Stimulated activated CD8-positive, alpha-beta memory T cell treated with anti-CD3 and anti-CD28 coated beads, Interleukin-7, amount 100 ng/mL, for 24 hours (primary cell): Measurements from ENCODE around the gene CFH.
"Not testable (repeated sequence)": the region's sequence is repeated elsewhere in the genome, so short reads cannot be mapped to it uniquely, and the experiment has no call there.

Experiments used
- DNase-seq: peaks from one replicate; pipeline ENCODE4 v3.0.0-alpha.2; 2020; ENCODE audit warnings: low read depth

Gene CFH

GRCh38 chr1:196667131-196667530 lies 15.3 kb downstream of the CFH start:
- DNase-seq, result no peak

DNA sequence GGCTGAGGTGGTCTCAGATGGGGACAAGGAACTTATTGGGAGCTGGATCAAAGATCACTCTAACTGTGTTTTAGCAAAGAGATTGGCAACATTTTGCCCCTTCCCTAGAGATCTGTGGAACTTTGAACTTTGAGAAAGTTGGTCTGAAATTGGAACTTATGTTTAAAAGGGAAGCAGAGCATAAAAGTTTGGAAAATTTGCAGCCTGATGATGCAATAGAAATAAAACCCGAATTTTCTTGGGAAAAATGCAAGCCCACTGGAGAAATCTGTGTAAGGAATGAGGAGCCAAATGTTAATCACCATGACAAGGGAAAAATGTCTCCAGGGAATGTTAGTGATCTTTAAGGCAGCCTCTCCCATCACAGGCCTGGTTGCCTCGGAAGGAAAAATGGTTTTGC lies 17.2 kb downstream of the CFH start:
- no peak for DNase-seq

- DNase-seq, result no peak
These were observed 17.9 kb downstream of the CFH start for GRCh38 chr1:196669693-196670092.

- no peak for DNase-seq
These were observed 23.1 kb downstream of the CFH start for GRCh38 chr1:196674908-196675307.

DNA sequence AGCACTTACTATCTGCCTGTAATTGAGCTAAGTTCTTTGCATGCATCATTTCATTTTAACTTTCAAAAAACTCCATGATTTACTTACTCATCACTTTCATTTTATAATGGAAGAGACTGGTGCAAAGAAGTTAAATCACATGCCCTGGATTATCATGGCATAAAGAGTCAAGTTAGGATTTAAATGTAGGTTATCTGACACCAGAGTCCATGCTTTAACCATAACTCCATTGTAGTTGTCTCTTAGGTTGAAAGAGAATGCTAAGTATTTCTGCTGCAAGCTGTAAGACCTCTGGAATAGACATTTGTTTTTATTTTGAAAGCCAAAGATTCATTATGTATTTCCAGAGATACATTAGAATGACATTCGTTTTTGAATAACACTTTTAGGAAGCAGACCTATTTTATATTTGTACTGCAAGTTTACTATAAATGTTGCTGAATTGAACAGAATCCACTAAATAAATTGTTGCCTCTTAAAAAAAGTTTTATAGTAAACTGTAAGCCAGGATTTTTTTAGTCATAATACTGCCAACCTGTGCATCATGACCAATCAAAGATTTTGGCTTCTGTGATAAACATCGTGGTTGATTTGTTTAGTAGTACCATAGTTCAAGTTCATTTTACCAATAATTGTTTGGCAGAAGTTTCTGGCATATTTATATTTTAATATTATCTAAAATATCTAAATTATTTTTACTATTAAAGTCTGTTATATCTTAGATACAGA lies 26.1 kb downstream of the CFH start:
- DNase-seq, result no peak

DNA sequence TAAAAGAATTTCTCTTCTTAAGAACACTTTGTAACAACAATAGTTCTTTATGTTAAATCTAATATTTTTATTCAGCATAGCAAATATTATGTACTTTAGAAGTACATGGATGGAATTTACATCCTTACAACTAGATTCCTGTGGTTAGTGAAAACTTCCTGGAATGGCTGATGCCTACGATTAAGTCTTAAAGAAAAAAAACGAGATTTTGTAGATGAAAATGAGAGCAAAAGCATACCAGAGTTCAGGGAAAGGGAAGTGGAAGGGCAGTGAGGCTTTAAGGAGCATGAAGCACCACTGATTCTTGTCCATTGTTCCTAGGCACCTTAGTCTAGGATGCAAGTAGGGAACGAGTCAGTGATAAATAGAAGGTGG lies 26.7 kb downstream of the CFH start:
- DNase-seq, result no peak

DNA sequence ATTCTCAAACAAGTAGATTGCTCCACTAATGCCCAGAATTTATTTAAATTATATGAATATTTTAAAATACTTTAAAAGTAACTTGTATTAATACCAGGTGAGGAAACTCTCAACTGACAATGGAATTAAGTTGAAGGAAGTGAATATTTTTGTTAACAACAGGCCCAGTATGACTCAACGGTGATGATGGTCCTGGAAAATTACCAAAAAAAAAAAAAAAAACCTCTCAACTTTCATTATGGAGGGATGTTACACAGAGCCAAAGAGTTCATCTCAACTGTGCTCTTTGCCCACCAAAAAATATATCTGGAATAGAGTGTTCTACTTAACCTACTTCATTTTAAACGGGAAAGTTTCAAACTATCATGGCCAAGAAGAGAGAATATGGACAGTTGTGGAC lies 28.3 kb downstream of the CFH start:
- DNase-seq, result no peak

DNA sequence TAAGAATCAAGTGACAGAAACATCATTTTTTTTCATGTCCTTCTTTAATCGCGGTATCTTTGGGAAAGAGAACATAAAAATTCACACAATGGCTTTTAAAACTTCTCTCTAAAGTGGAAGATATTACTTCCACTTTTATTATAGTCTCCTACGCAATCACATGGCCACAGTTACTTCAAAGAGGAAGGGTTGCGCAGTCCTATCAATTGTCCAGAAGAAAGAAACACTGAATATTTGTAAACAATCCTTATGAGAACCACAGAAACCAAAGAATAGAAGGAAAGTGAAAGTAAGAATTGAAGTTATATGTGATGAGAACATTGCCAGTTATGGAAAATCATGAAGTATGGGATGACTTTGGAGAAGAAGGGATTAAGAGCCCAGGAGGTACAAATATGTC lies 32.6 kb downstream of the CFH start:
- no peak for DNase-seq

DNA sequence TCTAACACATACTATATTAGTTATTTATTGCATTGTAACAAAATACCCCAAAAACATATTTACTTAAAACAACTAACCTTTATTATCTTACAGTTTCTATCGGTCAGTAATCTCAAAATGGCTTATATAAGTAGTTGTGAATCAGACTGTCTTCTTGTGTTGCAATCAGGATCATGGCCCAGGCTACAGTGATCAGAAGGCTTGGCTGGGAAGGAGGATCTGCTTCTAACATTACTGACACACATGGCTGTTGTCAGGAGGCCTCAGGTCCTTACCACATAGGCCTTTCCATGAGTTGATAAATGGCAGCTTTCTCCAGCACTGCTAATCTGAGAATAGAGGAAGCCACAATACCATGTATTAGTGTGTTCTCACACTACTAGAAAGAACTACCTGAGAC lies 33.7 kb downstream of the CFH start:
- DNase-seq, result no peak

GRCh38 chr1:196689001-196689400 lies 37.2 kb downstream of the CFH start:
- DNase-seq, result no peak

DNA sequence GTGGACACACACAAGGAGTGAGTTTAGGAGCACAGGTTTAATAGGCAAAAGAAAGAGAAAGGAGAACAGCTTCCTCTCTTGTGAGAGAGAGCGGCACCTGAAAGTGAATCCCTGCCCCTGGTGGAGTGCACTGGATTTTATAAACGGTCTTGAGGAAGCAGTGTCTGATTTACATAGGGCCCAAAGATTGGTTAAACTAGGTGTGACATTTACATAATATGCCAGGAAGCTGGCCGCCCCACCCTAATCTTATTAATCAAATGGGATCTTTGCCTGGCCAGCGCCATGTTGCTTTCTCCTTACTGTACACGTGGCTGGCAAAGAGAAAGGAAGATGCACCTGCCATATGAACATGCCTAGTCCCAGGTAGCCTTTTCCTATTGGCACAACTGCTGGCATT lies 38.7 kb downstream of the CFH start:
- DNase-seq, result no peak

DNA sequence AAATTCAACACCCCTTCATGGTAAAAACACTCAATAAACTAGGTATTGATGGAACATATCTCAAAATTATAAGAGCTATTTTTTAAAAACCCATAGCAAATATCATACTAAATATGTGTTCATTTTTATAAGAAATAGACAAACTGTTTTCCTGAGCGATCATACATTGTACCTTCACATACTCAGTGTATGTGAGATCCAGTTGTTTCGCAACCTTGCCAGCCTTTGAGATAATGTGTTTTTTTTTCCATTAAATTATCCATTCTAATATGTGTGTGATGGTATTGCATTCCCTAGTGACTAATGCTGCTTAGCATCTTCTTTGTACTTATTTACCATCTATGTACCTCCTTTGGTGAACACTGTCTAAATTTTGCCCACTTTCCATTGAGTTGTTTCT lies 47.1 kb downstream of the CFH start:
- DNase-seq, result no peak

DNA sequence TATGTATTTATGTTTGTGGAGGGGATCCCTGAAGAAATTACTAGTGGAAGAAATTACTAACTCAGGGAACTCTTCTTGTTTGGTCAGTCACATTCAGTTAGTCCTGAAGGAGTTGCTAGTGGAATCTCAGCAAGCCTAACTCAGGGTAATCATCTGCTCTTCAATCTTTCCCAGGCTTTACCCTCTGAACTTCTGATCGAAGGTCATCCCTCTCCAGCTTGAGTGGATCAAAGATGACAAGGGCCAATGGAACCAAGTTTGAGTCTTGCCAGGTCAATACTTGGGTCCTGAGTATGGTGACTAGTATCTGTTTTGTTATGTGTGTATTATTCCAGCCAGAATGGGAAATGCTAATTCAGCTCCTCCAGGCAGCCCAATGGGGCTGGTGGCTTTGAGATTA lies 49.3 kb downstream of the CFH start:
- no peak for DNase-seq

GRCh38 chr1:196709892-196710291 lies 58.0 kb downstream of the CFH start:
- DNase-seq, result not testable (repeated sequence)

DNA sequence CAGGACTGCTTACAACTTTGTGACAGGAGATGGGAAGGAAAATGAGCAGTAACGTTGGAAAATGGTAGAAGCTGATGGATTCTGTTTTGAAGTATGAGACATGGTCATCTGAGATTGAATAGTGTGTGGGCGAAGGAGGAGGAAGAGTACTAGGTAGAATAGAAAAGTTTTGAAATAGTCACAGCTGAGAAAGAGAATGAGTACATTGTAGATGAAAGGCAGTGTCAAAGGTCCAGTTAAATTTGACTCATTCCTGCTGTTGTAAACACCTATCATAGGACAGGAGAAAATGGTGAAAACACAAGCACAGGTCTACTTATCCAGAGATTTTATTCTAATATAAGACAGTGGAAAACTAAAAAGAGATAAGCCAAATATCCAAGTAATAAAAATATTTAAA lies 66.0 kb downstream of the CFH start:
- DNase-seq, result no peak

DNA sequence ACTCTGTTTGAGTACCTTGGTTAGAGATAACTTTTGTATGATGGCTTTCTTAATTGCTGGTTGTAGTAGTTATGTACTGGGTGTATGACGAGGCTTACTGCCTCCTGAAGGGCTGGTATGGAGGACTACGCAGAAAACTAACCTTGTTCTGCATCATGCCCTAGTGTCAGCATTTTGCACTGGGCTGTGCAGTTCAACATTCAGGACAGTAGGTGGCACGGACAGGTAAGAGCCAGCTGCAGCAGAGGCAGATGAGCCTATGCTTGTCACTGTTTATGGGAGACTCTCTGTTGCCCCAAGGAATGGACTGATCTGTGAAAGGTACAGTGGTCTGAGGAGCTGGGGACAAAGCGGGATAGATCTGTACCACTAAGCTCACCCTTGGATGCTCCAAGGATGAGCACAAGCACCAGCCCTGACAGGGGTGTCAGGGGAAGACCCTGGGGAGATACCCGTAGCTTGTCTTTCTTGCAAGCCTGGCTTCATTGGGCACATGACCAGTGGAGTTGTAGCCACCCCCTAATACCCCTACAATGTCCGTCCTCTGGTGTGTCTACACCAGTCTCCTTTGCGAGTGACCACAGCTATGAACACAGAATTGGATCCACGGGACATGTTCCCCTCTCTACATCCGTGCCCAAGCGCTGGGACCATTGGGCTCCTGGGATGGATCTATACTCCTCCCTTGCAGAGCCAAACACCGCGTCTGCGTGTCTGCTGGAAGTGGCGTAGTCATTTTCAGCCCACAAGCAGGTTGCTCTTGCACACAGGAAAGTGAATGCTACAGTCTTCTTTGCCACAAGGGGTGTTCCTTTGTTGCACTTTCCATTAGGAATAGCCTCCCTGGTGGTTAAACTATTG lies 71.7 kb downstream of the CFH start:
- no peak for DNase-seq

- DNase-seq, result no peak
These were observed 80.7 kb downstream of the CFH start for GRCh38 chr1:196732526-196732925.

DNA sequence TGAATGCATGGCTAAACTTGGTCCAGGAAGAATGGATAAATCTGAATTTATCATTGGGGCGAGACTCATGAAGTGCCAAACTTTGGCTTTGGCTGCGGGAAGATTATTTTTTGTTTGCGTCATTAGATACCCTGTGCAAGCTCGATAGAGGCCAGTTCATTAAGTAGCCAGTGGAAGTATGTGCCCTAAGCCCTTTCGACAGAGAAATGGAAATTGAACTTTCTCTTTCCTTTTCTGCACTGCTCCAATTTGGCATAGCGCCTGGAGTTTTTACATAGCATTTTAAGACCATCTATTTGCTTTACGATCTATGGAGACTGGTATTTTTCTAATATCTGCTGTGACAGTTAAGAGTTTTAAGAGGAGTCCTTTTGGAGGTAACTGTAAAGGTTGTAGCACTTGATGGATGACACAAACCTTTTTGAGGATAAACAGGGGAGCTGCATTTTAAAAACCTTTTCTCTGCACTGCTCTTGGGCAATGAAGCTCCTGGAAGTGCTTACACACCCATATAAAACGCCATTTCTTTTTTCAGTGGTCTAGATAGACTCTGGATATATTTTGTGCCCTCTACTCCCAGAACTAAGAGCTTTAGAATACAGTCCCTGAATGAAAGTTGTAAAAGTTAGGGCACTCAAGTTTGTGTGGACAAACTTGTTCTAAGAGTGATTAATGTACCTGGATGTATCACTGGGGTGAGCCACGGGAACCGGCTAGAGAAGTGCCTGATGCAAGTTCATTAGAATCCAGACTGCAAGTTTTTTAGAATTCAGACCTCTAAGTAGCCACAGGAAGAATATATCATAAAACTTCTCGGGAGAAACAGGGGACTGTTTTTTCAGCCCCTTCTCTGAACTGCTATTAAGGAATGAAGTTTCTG lies 81.5 kb downstream of the CFH start:
- DNase-seq, result no peak

DNA sequence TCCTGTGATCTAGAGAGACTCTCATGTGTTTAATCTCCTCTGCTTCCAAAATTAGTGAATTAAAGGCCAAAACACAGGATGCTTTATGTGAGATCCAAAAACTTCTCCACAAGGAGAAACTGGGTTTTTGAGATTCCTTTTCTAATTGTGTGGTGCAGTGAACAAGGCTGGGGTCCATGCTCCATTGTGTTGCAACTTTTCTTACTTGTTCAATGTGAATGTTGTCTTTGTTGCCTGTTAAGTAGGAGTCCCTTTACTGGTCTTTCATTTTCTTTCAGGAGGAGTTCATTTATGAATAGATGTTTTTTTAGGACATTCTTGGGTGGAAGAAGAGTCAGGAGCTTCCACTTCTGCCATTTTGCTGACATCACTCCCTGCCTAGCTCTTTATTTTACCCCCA lies 82.2 kb downstream of the CFH start:
- DNase-seq, result no peak

DNA sequence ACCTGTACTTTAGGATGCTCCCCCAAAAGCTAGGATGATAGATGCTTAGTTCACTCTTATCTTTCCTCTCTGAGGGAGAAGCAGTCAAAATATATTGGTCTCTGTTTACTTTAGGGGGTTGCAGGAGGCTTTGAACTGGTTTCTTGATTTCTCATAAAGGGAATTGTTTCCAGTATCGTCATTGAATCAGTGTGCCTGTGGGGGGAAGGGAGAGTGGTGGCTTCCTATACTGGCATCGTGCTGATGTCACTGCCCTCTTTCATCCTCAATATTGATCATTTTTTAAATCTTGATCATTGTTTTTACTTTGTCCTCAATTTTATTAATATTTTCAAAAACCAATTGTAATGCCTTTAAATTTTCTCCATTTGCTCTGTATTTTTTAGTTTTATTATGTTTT lies 82.6 kb downstream of the CFH start:
- no peak for DNase-seq

- DNase-seq, result no peak
These were observed 86.9 kb downstream of the CFH start for GRCh38 chr1:196738730-196739129.

DNA sequence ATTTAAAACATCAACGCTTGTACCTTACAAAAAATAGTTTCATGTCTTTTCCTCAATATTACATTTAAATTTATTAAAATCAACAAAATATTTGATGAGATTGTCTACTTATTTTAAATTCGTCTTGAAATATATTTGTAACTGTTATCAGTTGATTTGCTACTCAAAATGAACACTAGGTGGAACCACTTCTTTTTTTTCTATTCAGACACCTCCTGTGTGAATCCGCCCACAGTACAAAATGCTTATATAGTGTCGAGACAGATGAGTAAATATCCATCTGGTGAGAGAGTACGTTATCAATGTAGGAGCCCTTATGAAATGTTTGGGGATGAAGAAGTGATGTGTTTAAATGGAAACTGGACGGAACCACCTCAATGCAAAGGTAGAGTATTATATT lies 91.4 kb downstream of the CFH start:
- not testable (repeated sequence) for DNase-seq
